HAP-1 (cell line): ENCODE results near the gene GTF2B.
"Not testable (repeated sequence)": the region's sequence is repeated elsewhere in the genome, so short reads cannot be mapped to it uniquely, and the experiment has no call there.

Experiments
- DNase-seq, 2 experiments: peaks; one replicate each; pipeline ENCODE4 v3.0.0-alpha.2; 2016 to 2020; ENCODE audit warnings: low spot score in 2 of 2
- H3K27me3 ChIP-seq: fragments of 250-450 bp; sonication (Bioruptor Pico); 2 replicates; pipeline ENCODE4 v1.5.1; 2020; ENCODE audit warnings: low read depth, mild to moderate bottlenecking, moderate library complexity
- H3K36me3 ChIP-seq: fragments of 250-450 bp; sonication (Bioruptor Pico); replicated peaks from 2 replicates; pipeline ENCODE4 v1.5.1; 2020; ENCODE audit warnings: mild to moderate bottlenecking
- H3K4me1 ChIP-seq: fragments of 250-450 bp; sonication (Bioruptor Pico); 2 replicates; pipeline ENCODE4 v1.5.1; 2020; ENCODE audit warnings: mild to moderate bottlenecking
- H3K4me3 ChIP-seq: fragments of 250-450 bp; sonication (Bioruptor Pico); 2 replicates; pipeline ENCODE4 v1.5.1; 2020; ENCODE audit warnings: mild to moderate bottlenecking, moderate library complexity
- H3K9me3 ChIP-seq: fragments of 250-450 bp; sonication (Bioruptor Pico); 2 replicates; pipeline ENCODE4 v1.5.1; 2020; ENCODE audit warnings: mild to moderate bottlenecking, moderate library complexity
- in situ Hi-C: fragments of 300-500 bp; cut with MboI; formaldehyde crosslinking; loops from 3 replicates; pipeline ENCODE4 v1.14.3; 2020; ENCODE audit warnings: low sequenced_read_pairs, inconsistent platforms, mixed read lengths

GTF2B gene

GRCh38 chr1:88900883-88901282 lies 9.5 kb upstream of the GTF2B start:
- H3K4me3 ChIP-seq, result no peak overlapping the region
- no peaks in the 10 kb centered on the region for H3K36me3 ChIP-seq
- H3K9me3 ChIP-seq, result no peaks in the 10 kb centered on the region
- no peaks in the 10 kb centered on the region for H3K4me1 ChIP-seq
- no peak for DNase-seq
- in situ Hi-C loops, result no loop called here
- H3K27me3 ChIP-seq, result no peaks in the 10 kb centered on the region

GRCh38 chr1:88897070-88897730 lies 5.8 kb upstream of the GTF2B start:
- Histone ChIP-seq H3K4me3 (no peak overlapping the region), H3K27me3 (no peaks in the 10 kb centered on the region), H3K9me3 (no peaks in the 10 kb centered on the region), H3K36me3 (no peaks in the 10 kb centered on the region), H3K4me1 (peaks cover 3% of the 10 kb centered on the region; the same call in 1 of the 2 replicates)
- in situ Hi-C loops, result no loop called here
- DNase-seq, result no peak

- Histone ChIP-seq H3K36me3 (no peaks in the 10 kb centered on the region; the same call in 1 of the 2 replicates), H3K4me1 (peaks cover 6% of the 10 kb centered on the region), H3K9me3 (no peaks in the 10 kb centered on the region), H3K27me3 (no peaks in the 10 kb centered on the region), H3K4me3 (no peak overlapping the region)
- DNase-seq, result no peak
- in situ Hi-C loops, result no loop called here
Measured at GRCh38 chr1:88892357-88892877, 1.1 kb upstream of the GTF2B start.

- Histone ChIP-seq H3K4me1 (peaks cover 6% of the 10 kb centered on the region), H3K9me3 (no peaks in the 10 kb centered on the region), H3K4me3 (peak overlapping the region; percentile 87), H3K36me3 (no peaks in the 10 kb centered on the region; the same call in 1 of the 2 replicates), H3K27me3 (no peaks in the 10 kb centered on the region)
- no peak for DNase-seq
- in situ Hi-C loops, result no loop called here
Measured at GRCh38 chr1:88891951-88892340, 579 bp upstream of the GTF2B start.

- peaks cover 3% of the 10 kb centered on the region; the same call in 1 of the 2 replicates for H3K36me3 ChIP-seq
- DNase-seq, result peak in 1 of 2 experiments; percentile 53
- peaks cover 6% of the 10 kb centered on the region for H3K4me1 ChIP-seq
- H3K4me3 ChIP-seq, result peak overlapping the region; percentile 87
- H3K27me3 ChIP-seq, result no peaks in the 10 kb centered on the region
- no peaks in the 10 kb centered on the region for H3K9me3 ChIP-seq
- in situ Hi-C loops, result no loop called here
Measured at GRCh38 chr1:88890791-88891317, 513 bp downstream of the GTF2B start.

- Histone ChIP-seq H3K4me3 (peak overlapping the region; percentile 87), H3K4me1 (peaks cover 6% of the 10 kb centered on the region), H3K9me3 (no peaks in the 10 kb centered on the region), H3K27me3 (no peaks in the 10 kb centered on the region), H3K36me3 (peaks cover 7% of the 10 kb centered on the region; the same call in 1 of the 2 replicates)
- DNase-seq, result no peak
- in situ Hi-C loops, result no loop called here
Measured at GRCh38 chr1:88890131-88890530, 1.2 kb downstream of the GTF2B start.

- DNase-seq, result no peak
- Histone ChIP-seq H3K27me3 (no peaks in the 10 kb centered on the region), H3K4me1 (peaks cover 6% of the 10 kb centered on the region), H3K36me3 (peaks cover 17% of the 10 kb centered on the region), H3K4me3 (no peak overlapping the region), H3K9me3 (no peaks in the 10 kb centered on the region)
- in situ Hi-C loops, result no loop called here
Measured at GRCh38 chr1:88888750-88889149, 2.6 kb downstream of the GTF2B start.

- Histone ChIP-seq H3K4me3 (no peak overlapping the region), H3K9me3 (no peaks in the 10 kb centered on the region), H3K4me1 (peaks cover 4% of the 10 kb centered on the region), H3K27me3 (no peaks in the 10 kb centered on the region), H3K36me3 (peaks cover 28% of the 10 kb centered on the region)
- in situ Hi-C loops, result no loop called here
- no peak for DNase-seq
Measured at GRCh38 chr1:88885933-88886332, 5.4 kb downstream of the GTF2B start.

- in situ Hi-C loops, result no loop called here
- Histone ChIP-seq H3K4me1 (no peaks in the 10 kb centered on the region), H3K4me3 (no peak overlapping the region), H3K36me3 (peaks cover 28% of the 10 kb centered on the region), H3K9me3 (no peaks in the 10 kb centered on the region), H3K27me3 (no peaks in the 10 kb centered on the region)
- no peak for DNase-seq
Measured at GRCh38 chr1:88883156-88883555, 8.2 kb downstream of the GTF2B start.

- H3K9me3 ChIP-seq, H3K27me3 ChIP-seq, H3K4me3 ChIP-seq, H3K4me1 ChIP-seq, DNase-seq, in situ Hi-C loops: not testable (repeated sequence)
- H3K36me3 ChIP-seq, result peaks cover 24% of the 10 kb centered on the region
Measured at GRCh38 chr1:88880717-88881116, 10.7 kb downstream of the GTF2B start.

GRCh38 chr1:88878731-88879130 lies 12.6 kb downstream of the GTF2B start:
- in situ Hi-C loops, result no loop called here
- no peaks in the 10 kb centered on the region for H3K4me1 ChIP-seq
- peaks cover 14% of the 10 kb centered on the region for H3K36me3 ChIP-seq
- H3K4me3 ChIP-seq, result no peak overlapping the region
- no peak for DNase-seq
- no peaks in the 10 kb centered on the region for H3K27me3 ChIP-seq
- H3K9me3 ChIP-seq, result no peaks in the 10 kb centered on the region

GRCh38 chr1:88877911-88878310 lies 13.5 kb downstream of the GTF2B start:
- in situ Hi-C loops, result no loop called here

GRCh38 chr1:88877382-88877825 lies 14.0 kb downstream of the GTF2B start:
- Histone ChIP-seq H3K9me3 (no peaks in the 10 kb centered on the region), H3K4me3 (no peak overlapping the region), H3K4me1 (no peaks in the 10 kb centered on the region), H3K36me3 (peaks cover 5% of the 10 kb centered on the region), H3K27me3 (no peaks in the 10 kb centered on the region)
- DNase-seq, result peak; percentile 22 to 52
- in situ Hi-C loops, result no loop called here

More at GRCh38 chr1:88877911-88878310, 13.5 kb downstream of the GTF2B start:
- Histone ChIP-seq H3K4me3 (no peak overlapping the region), H3K36me3 (peaks cover 10% of the 10 kb centered on the region), H3K4me1 (no peaks in the 10 kb centered on the region), H3K9me3 (no peaks in the 10 kb centered on the region), H3K27me3 (no peaks in the 10 kb centered on the region)
- DNase-seq, result no peak

- no peaks in the 10 kb centered on the region for H3K9me3 ChIP-seq
- H3K4me3 ChIP-seq, result no peak overlapping the region
Measured at GRCh38 chr1:88876573-88877365, 14.6 kb downstream of the GTF2B start.

More at GRCh38 chr1:88876573-88877365, 14.6 kb downstream of the GTF2B start:
- Histone ChIP-seq H3K36me3 (0 out of 2 replicates have a peak, but pooled peaks cover 3% of the 10 kb centered on the region), H3K4me1 (no peaks in the 10 kb centered on the region), H3K27me3 (no peaks in the 10 kb centered on the region)
- in situ Hi-C loops, result no loop called here
- no peak for DNase-seq
